ENCODE results near the gene SPG21. TPM values are rescaled to one million over a fixed set of nuclear protein-coding genes. Genes with fewer than 3 reads are reported as not detected.

The SPG21 gene
- polyA plus RNA-seq, 1 donor (not counting 4 experiments of a cell fraction or from before 2014, with no cell fraction given), result 62.9 TPM

DNA sequence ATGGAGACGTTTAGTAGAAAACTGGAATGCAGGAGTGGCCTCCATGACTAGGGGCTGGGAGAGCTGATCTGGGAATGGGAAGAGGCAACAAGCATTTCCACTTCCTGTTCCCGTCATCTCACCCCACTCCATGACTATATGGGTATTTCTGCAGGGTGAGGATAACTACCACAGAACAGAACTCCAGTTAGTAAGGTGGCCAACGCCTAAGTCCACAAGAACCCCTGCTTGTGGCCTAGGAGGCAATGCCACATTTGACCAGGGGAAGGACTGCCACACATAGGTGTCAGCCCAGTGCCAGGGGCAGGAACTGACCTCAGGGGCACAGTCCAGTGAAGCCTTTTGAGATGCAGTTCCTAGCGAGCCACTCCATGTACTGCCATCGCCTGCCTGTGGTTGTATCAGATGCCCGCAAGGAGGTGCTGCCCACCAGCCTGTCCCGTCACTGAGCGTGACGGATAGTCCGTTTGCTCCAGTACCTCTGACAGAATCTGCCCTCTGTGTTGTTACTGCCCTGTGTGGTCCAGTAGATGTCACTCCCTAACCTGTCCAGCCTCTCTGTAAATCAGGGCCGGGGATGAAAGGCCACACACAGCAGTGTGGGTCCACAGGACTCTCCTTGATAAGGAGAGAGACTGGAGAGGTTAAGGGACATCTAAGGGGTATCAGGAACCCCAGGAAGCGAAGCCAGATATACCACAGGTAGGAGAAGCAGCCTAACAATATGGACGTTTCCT is 43.3 kb upstream of the SPG21 start:
- H3K4me3 ChIP-seq (ENCODE audit: control insufficient read depth in 2 of 3, extremely low read depth in 1 of 3, insufficient read depth in 2 of 3, low read depth in 1 of 3, low read length in 3 of 3), result no peak overlapping the region
- no peaks in the 10 kb centered on the region for H4K20me1 ChIP-seq (ENCODE audit: control insufficient read depth, extremely low read depth, insufficient read depth, low read length)
- H2AFZ ChIP-seq (ENCODE audit: control insufficient read depth, low read length), result peak overlapping the region; percentile 51
- no peaks in the 10 kb centered on the region for H3K27me3 ChIP-seq (ENCODE audit: control insufficient read depth, extremely low read depth, insufficient read depth, low read length)
- peaks cover 11% of the 10 kb centered on the region for H3K79me2 ChIP-seq (ENCODE audit: control insufficient read depth, insufficient read depth, low read length)
- DNase-seq (ENCODE audit: low read depth, low spot score), result no peak
- TF ChIP-seq, protein P1, sequence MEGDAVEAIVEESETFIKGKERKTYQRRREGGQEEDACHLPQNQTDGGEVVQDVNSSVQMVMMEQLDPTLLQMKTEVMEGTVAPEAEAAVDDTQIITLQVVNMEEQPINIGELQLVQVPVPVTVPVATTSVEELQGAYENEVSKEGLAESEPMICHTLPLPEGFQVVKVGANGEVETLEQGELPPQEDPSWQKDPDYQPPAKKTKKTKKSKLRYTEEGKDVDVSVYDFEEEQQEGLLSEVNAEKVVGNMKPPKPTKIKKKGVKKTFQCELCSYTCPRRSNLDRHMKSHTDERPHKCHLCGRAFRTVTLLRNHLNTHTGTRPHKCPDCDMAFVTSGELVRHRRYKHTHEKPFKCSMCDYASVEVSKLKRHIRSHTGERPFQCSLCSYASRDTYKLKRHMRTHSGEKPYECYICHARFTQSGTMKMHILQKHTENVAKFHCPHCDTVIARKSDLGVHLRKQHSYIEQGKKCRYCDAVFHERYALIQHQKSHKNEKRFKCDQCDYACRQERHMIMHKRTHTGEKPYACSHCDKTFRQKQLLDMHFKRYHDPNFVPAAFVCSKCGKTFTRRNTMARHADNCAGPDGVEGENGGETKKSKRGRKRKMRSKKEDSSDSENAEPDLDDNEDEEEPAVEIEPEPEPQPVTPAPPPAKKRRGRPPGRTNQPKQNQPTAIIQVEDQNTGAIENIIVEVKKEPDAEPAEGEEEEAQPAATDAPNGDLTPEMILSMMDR (optimal IDR thresholded peaks at IDR 0.05 in 1 of 3, IDR thresholded peaks at IDR 0.05 in 1 of 3, conservative IDR thresholded peaks at IDR 0.05 in 1 of 3; ENCODE audit: extremely low read depth in 1 of 3, insufficient read depth in 2 of 3, low read length in 3 of 3), result peak; percentile 79 to 93 (median 82)
- no peak for TF ChIP-seq EZH2 (IDR thresholded peaks at IDR 0.05; ENCODE audit: low read length)
- no peak overlapping the region for H3K27ac ChIP-seq (ENCODE audit: control insufficient read depth, insufficient read depth, low read length)
- peak overlapping the region; percentile 33 for H3K4me2 ChIP-seq (ENCODE audit: control insufficient read depth, extremely low read depth, insufficient read depth, low read depth, low read length)
- peaks cover 6% of the 10 kb centered on the region for H3K4me1 ChIP-seq (ENCODE audit: control insufficient read depth, extremely low read depth, insufficient read depth, low read length)
- no peaks in the 10 kb centered on the region for H3K36me3 ChIP-seq (ENCODE audit: control insufficient read depth in 2 of 2, extremely low read depth in 1 of 2, insufficient read depth in 2 of 2, low read length in 2 of 2)
- dilution Hi-C loops (cut with MboI; ENCODE audit: extremely low pct_ligation_motif_present, low sequenced_read_pairs), result no loop called here
- H3K9me1 ChIP-seq (ENCODE audit: control insufficient read depth, extremely low read depth, insufficient read depth, low read length), result no peaks in the 10 kb centered on the region
- no peak overlapping the region for H3K9ac ChIP-seq (ENCODE audit: control insufficient read depth, extremely low read depth, insufficient read depth, low read length)
- no peaks in the 10 kb centered on the region for H3K9me3 ChIP-seq (ENCODE audit: control insufficient read depth, low read depth, low read length)
- FAIRE-seq, result peak; percentile 13

DNA sequence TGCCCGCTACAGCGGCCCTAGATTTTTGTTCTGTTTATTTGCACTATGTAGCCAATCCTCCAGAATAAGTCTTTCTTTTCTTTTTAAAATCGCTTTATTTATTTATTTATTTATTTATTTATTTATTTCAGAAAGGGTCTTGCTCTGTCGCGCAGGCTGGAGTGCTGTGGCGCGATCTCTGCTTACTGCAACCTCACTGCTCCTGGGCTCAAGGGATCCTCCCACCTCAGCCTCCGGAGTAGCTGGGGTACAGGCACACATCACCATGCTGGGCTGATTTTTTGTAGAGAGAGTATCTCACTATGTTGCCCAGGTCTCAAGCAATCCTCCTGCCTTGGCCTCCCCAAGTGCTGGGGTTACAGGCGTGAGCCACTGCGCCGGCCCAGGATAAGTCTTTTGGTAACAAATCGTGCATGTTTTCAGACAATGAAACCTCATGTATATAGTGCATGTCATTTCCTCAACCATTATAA is 40.1 kb upstream of the SPG21 start:
- H3K4me3 ChIP-seq (ENCODE audit: control insufficient read depth in 2 of 3, extremely low read depth in 1 of 3, insufficient read depth in 2 of 3, low read depth in 1 of 3, low read length in 3 of 3), result peak overlapping the region in 2 of 3 experiments; percentile 87 to 92
- H3K27me3 ChIP-seq (ENCODE audit: control insufficient read depth, extremely low read depth, insufficient read depth, low read length), result no peaks in the 10 kb centered on the region
- dilution Hi-C loops (cut with MboI; ENCODE audit: extremely low pct_ligation_motif_present, low sequenced_read_pairs), result no loop called here
- H3K79me2 ChIP-seq (ENCODE audit: control insufficient read depth, insufficient read depth, low read length), result peaks cover 11% of the 10 kb centered on the region
- H3K4me2 ChIP-seq (ENCODE audit: control insufficient read depth, extremely low read depth, insufficient read depth, low read depth, low read length), result no peak overlapping the region
- H3K36me3 ChIP-seq (ENCODE audit: control insufficient read depth in 2 of 2, extremely low read depth in 1 of 2, insufficient read depth in 2 of 2, low read length in 2 of 2), result peaks cover 3 to 6% of the 10 kb centered on the region in 2 experiments
- no peak overlapping the region for H2AFZ ChIP-seq (ENCODE audit: control insufficient read depth, low read length)
- H3K9me1 ChIP-seq (ENCODE audit: control insufficient read depth, extremely low read depth, insufficient read depth, low read length), result no peaks in the 10 kb centered on the region
- H4K20me1 ChIP-seq (ENCODE audit: control insufficient read depth, extremely low read depth, insufficient read depth, low read length), result no peaks in the 10 kb centered on the region
- H3K4me1 ChIP-seq (ENCODE audit: control insufficient read depth, extremely low read depth, insufficient read depth, low read length), result peaks cover 13% of the 10 kb centered on the region
- H3K27ac ChIP-seq (ENCODE audit: control insufficient read depth, insufficient read depth, low read length), result no peak overlapping the region
- FAIRE-seq (no peak), DNase-seq (ENCODE audit: low read depth, low spot score) (no peak)
- TF ChIP-seq, protein P1 (optimal IDR thresholded peaks at IDR 0.05 in 1 of 3, IDR thresholded peaks at IDR 0.05 in 1 of 3, conservative IDR thresholded peaks at IDR 0.05 in 1 of 3; ENCODE audit: extremely low read depth in 1 of 3, insufficient read depth in 2 of 3, low read length in 3 of 3), result no peak
- TF ChIP-seq EZH2 (IDR thresholded peaks at IDR 0.05; ENCODE audit: low read length), result no peak
- H3K9ac ChIP-seq (ENCODE audit: control insufficient read depth, extremely low read depth, insufficient read depth, low read length), result no peak overlapping the region
- H3K9me3 ChIP-seq (ENCODE audit: control insufficient read depth, low read depth, low read length), result no peaks in the 10 kb centered on the region
